Measurements from ENCODE around the gene MARCHF11. TPM values are rescaled to one million over a fixed set of nuclear protein-coding genes. Genes with fewer than 3 reads are reported as not detected.
A peak's percentile ranks its signal among the peaks of the same experiment; 100 is the strongest.

Gene MARCHF11
- 1.8 and 2.1 TPM in 2 replicates for total RNA-seq (2014; rRNA removed; shearing (Covaris generic))

- no peaks in the 10 kb centered on the region for H3K36me3 ChIP-seq (replicated peaks; ENCODE audit: control insufficient read depth, insufficient read depth, low read length)
- peak within 1 kb of the TSS; percentile 54 for H3K4me3 ChIP-seq (ENCODE audit: insufficient read depth, low read depth, low read length)
- DNase-seq = peak; percentile 78
- peaks cover 28% of the 10 kb centered on the region for H3K27me3 ChIP-seq (ENCODE audit: control insufficient read depth, insufficient read depth, low read length)
Measured at GRCh38 chr5:16179511-16179935, at the start of gene MARCHF11. MARCHF11 (minus strand) TSS chr5:16179791; CDS start chr5:16179575, 216 bp downstream.

GRCh38 chr5:16225927-16226326 is 46.3 kb upstream of the MARCHF11 start:
- Histone ChIP-seq H3K36me3 (replicated peaks; ENCODE audit: control insufficient read depth, insufficient read depth, low read length) (no peaks in the 10 kb centered on the region), H3K27me3 (ENCODE audit: control insufficient read depth, insufficient read depth, low read length) (no peaks in the 10 kb centered on the region), H3K4me3 (ENCODE audit: insufficient read depth, low read depth, low read length) (no peak overlapping the region)
- DNase-seq = no peak

- Histone ChIP-seq H3K36me3 (replicated peaks; ENCODE audit: control insufficient read depth, insufficient read depth, low read length) (no peaks in the 10 kb centered on the region), H3K4me3 (ENCODE audit: insufficient read depth, low read depth, low read length) (no peak overlapping the region), H3K27me3 (ENCODE audit: control insufficient read depth, insufficient read depth, low read length) (no peaks in the 10 kb centered on the region)
- no peak for DNase-seq
Measured at GRCh38 chr5:16192311-16192710, 12.7 kb upstream of the MARCHF11 start.

GRCh38 chr5:16180789-16181082 is 1.1 kb upstream of the MARCHF11 start:
- H3K36me3 ChIP-seq (replicated peaks; ENCODE audit: control insufficient read depth, insufficient read depth, low read length) = no peaks in the 10 kb centered on the region
- peaks cover 28% of the 10 kb centered on the region for H3K27me3 ChIP-seq (ENCODE audit: control insufficient read depth, insufficient read depth, low read length)
- no peak for DNase-seq
- H3K4me3 ChIP-seq (ENCODE audit: insufficient read depth, low read depth, low read length) = peak overlapping the region; percentile 54; the same call in 1 of the 2 replicates

GRCh38 chr5:16179936-16180788 is 571 bp upstream of the MARCHF11 start:
- peaks cover 28% of the 10 kb centered on the region for H3K27me3 ChIP-seq (ENCODE audit: control insufficient read depth, insufficient read depth, low read length)
- DNase-seq = peak; percentile 13

GRCh38 chr5:16178745-16179372 is 732 bp downstream of the MARCHF11 start:
- H3K4me3 ChIP-seq (ENCODE audit: insufficient read depth, low read depth, low read length) = peak overlapping the region; percentile 54
- H3K27me3 ChIP-seq (ENCODE audit: control insufficient read depth, insufficient read depth, low read length) = peaks cover 28% of the 10 kb centered on the region
- H3K36me3 ChIP-seq (replicated peaks; ENCODE audit: control insufficient read depth, insufficient read depth, low read length) = no peaks in the 10 kb centered on the region
- peak; percentile 81 for DNase-seq

More at GRCh38 chr5:16179936-16180788, 571 bp upstream of the MARCHF11 start:
- no peaks in the 10 kb centered on the region for H3K36me3 ChIP-seq (replicated peaks; ENCODE audit: control insufficient read depth, insufficient read depth, low read length)
- H3K4me3 ChIP-seq (ENCODE audit: insufficient read depth, low read depth, low read length) = peak overlapping the region; percentile 54

GRCh38 chr5:16169550-16169949 is 10.0 kb downstream of the MARCHF11 start:
- no peak for DNase-seq
- H3K36me3 ChIP-seq (replicated peaks; ENCODE audit: control insufficient read depth, insufficient read depth, low read length) = no peaks in the 10 kb centered on the region
- no peaks in the 10 kb centered on the region for H3K27me3 ChIP-seq (ENCODE audit: control insufficient read depth, insufficient read depth, low read length)
- H3K4me3 ChIP-seq (ENCODE audit: insufficient read depth, low read depth, low read length) = no peak overlapping the region

GRCh38 chr5:16160706-16161105 is 18.9 kb downstream of the MARCHF11 start:
- H3K36me3 ChIP-seq (replicated peaks; ENCODE audit: control insufficient read depth, insufficient read depth, low read length) = no peaks in the 10 kb centered on the region
- H3K27me3 ChIP-seq (ENCODE audit: control insufficient read depth, insufficient read depth, low read length) = no peaks in the 10 kb centered on the region
- no peak overlapping the region for H3K4me3 ChIP-seq (ENCODE audit: insufficient read depth, low read depth, low read length)
- peak; percentile 19 for DNase-seq

GRCh38 chr5:16159636-16160035 is 20.0 kb downstream of the MARCHF11 start:
- Histone ChIP-seq H3K27me3 (ENCODE audit: control insufficient read depth, insufficient read depth, low read length) (no peaks in the 10 kb centered on the region), H3K4me3 (ENCODE audit: insufficient read depth, low read depth, low read length) (no peak overlapping the region), H3K36me3 (replicated peaks; ENCODE audit: control insufficient read depth, insufficient read depth, low read length) (no peaks in the 10 kb centered on the region)
- no peak for DNase-seq

- DNase-seq = no peak
- Histone ChIP-seq H3K4me3 (ENCODE audit: insufficient read depth, low read depth, low read length) (no peak overlapping the region), H3K27me3 (ENCODE audit: control insufficient read depth, insufficient read depth, low read length) (no peaks in the 10 kb centered on the region), H3K36me3 (replicated peaks; ENCODE audit: control insufficient read depth, insufficient read depth, low read length) (no peaks in the 10 kb centered on the region)
Measured at GRCh38 chr5:16156152-16156551, 23.4 kb downstream of the MARCHF11 start.

- no peak for DNase-seq
- no peak overlapping the region for H3K4me3 ChIP-seq (ENCODE audit: insufficient read depth, low read depth, low read length)
- no peaks in the 10 kb centered on the region for H3K27me3 ChIP-seq (ENCODE audit: control insufficient read depth, insufficient read depth, low read length)
- no peaks in the 10 kb centered on the region for H3K36me3 ChIP-seq (replicated peaks; ENCODE audit: control insufficient read depth, insufficient read depth, low read length)
Measured at GRCh38 chr5:16152601-16153568, 26.7 kb downstream of the MARCHF11 start.

GRCh38 chr5:16149621-16150020 is 30.0 kb downstream of the MARCHF11 start:
- H3K27me3 ChIP-seq (ENCODE audit: control insufficient read depth, insufficient read depth, low read length) = no peaks in the 10 kb centered on the region
- H3K36me3 ChIP-seq (replicated peaks; ENCODE audit: control insufficient read depth, insufficient read depth, low read length) = no peaks in the 10 kb centered on the region

GRCh38 chr5:16147179-16147900 is 32.3 kb downstream of the MARCHF11 start:
- no peaks in the 10 kb centered on the region for H3K36me3 ChIP-seq (replicated peaks; ENCODE audit: control insufficient read depth, insufficient read depth, low read length)
- no peak for DNase-seq
- no peak overlapping the region for H3K4me3 ChIP-seq (ENCODE audit: insufficient read depth, low read depth, low read length)
- no peaks in the 10 kb centered on the region for H3K27me3 ChIP-seq (ENCODE audit: control insufficient read depth, insufficient read depth, low read length)

More at GRCh38 chr5:16149621-16150020, 30.0 kb downstream of the MARCHF11 start:
- H3K4me3 ChIP-seq (ENCODE audit: insufficient read depth, low read depth, low read length) = no peak overlapping the region
- no peak for DNase-seq

GRCh38 chr5:16144416-16144815 is 35.2 kb downstream of the MARCHF11 start:
- Histone ChIP-seq H3K27me3 (ENCODE audit: control insufficient read depth, insufficient read depth, low read length) (no peaks in the 10 kb centered on the region), H3K4me3 (ENCODE audit: insufficient read depth, low read depth, low read length) (no peak overlapping the region), H3K36me3 (replicated peaks; ENCODE audit: control insufficient read depth, insufficient read depth, low read length) (no peaks in the 10 kb centered on the region)
- DNase-seq = no peak
